A549 (cell line): ENCODE data around the gene PLCB1.

Experiments used
- CTCF ChIP-seq: fragments of >200 bp; sonication (Bioruptor Twin); formaldehyde crosslinking; IDR thresholded peaks from 3 replicates; pipeline ENCODE4 v1.5.1; 2016
- FOSL2 ChIP-seq, 2 experiments: fragments of 450-650 bp in 1 of 2; fragments of >200 bp in 1 of 2; sonication (Bioruptor Twin) in 1 of 2; formaldehyde crosslinking; IDR thresholded peaks; 2 replicates each; pipeline versions ENCODE4 v1.5.0 to v1.6.1; 2016 to 2020; ENCODE audit warnings: mild to moderate bottlenecking in 1 of 2, moderate library complexity in 1 of 2
- MYC ChIP-seq: IDR thresholded peaks from 2 replicates; pipeline ENCODE4 v1.6.1; 2012; ENCODE audit warnings: mild to moderate bottlenecking, inconsistent platforms, low read length, improper control_type of control experiment, borderline replicate concordance
- POLR2A ChIP-seq: IDR thresholded peaks from 2 replicates; pipeline ENCODE4 v1.6.1; 2012; ENCODE audit warnings: mild to moderate bottlenecking, low read length
- REST ChIP-seq: fragments of 200-600 bp; sonication (generic); IDR thresholded peaks from 2 replicates; pipeline ENCODE4 v1.6.1; 2016; ENCODE audit warnings: antibody characterized with exemption, mild to moderate bottlenecking, moderate library complexity

DNA sequence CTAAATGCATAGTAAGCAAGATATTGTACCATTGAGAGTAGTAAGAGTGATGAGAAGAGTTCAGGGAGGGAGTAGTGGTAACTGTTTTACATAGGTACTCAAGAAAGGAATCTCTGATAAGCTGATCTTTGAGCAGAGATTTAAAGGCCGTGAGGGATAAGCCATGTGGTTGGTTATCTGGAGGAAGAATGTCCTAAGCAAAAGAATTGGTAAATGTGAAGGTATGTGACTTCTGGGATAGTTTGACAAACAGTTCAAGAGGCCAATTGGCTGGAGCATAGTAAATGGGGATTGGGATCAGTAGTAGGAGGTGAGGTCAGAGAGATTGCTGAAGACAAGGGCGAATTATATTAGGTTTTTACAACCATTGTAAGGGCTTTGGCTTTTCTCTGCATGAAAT is 40.1 kb downstream of the PLCB1 start:
- TF ChIP-seq REST (no peak), CTCF (no peak), POLR2A (no peak), FOSL2 (IDR thresholded peaks at IDR 0.05) (no peak), FOSL2 (CRISPR knock-in tag; IDR thresholded peaks at IDR 0.05) (no peak), MYC (no peak)
